H1 (cell line): ENCODE results near the gene EIF4A2. TPM values are rescaled to one million over a fixed set of nuclear protein-coding genes. Genes with fewer than 3 reads are reported as not detected.
A peak's percentile ranks its signal among the peaks of the same experiment; 100 is the strongest.

Experiments used
- CTCF ChIA-PET: fragments of 300-600 bp; sonication (Branson Sonifier 250); formaldehyde crosslinking; loops from one replicate; lab custom pipeline; 2021; ENCODE audit not compliant: partially characterized antibody; lab: Charles Lee
- POLR2A ChIA-PET: fragments of 300-600 bp; sonication (Branson Sonifier 250); formaldehyde crosslinking; loops from one replicate; lab custom pipeline; 2021; ENCODE audit warnings: inconsistent platforms; ENCODE audit not compliant: partially characterized antibody; lab: Charles Lee
- DNase-seq, 2 experiments: peaks; one replicate each; pipeline versions ENCODE4 v3.0.0 to v3.0.0-alpha.2; 2010 to 2022; ENCODE audit warnings: low spot score in 2 of 2, low read depth in 1 of 2, mixed read lengths in 1 of 2
- FAIRE-seq: peaks from 2 replicates; lab custom pipeline; 2011; peaks lifted over from hg19 to GRCh38; lab: Jason Lieb, UNC
- H2AFZ ChIP-seq: 2 replicates; pipeline ENCODE4 v1.8.1; 2012; ENCODE audit warnings: low read length, inconsistent platforms
- H2AK5ac ChIP-seq: 2 replicates; pipeline ENCODE4 v1.6.1; 2013; ENCODE audit warnings: low read depth, low read length
- H2BK120ac ChIP-seq: replicated peaks from 2 replicates; pipeline ENCODE3; 2013; ENCODE audit warnings: low read depth, low read length, inconsistent platforms
- H2BK12ac ChIP-seq: 2 replicates; pipeline ENCODE4 v1.6.1; 2013; ENCODE audit warnings: low read depth, low read length
- H2BK15ac ChIP-seq: 2 replicates; pipeline ENCODE4 v1.6.1; 2013; ENCODE audit warnings: low read length
- H2BK20ac ChIP-seq: 2 replicates; pipeline ENCODE4 v1.6.1; 2013; ENCODE audit warnings: low read length
- H2BK5ac ChIP-seq: 2 replicates; pipeline ENCODE4 v1.6.1; 2013; ENCODE audit warnings: low read depth, low read length
- H3K14ac ChIP-seq: 2 replicates; pipeline ENCODE4 v1.6.1; 2013; ENCODE audit warnings: inconsistent platforms; ENCODE audit not compliant: insufficient read length
- H3K18ac ChIP-seq: 2 replicates; pipeline ENCODE4 v1.6.1; 2013; ENCODE audit warnings: low read length; ENCODE audit errors: extremely low read depth
- H3K23ac ChIP-seq: 2 replicates; pipeline ENCODE4 v1.6.1; 2013; ENCODE audit warnings: inconsistent platforms; ENCODE audit not compliant: insufficient read length
- H3K23me2 ChIP-seq: 2 replicates; pipeline ENCODE4 v1.6.1; 2013; ENCODE audit warnings: low read depth, low read length
- H3K27ac ChIP-seq: 2 replicates; pipeline ENCODE4 v1.6.1; 2011; ENCODE audit warnings: low read depth, low read length, inconsistent platforms
- H3K27me3 ChIP-seq, 4 experiments: replicated peaks in 1 of 4; 1 replicate in 1 of 4; 2 replicates in 3 of 4; pipeline versions ENCODE4 v1.6.1 to v1.8.1; 2011 to 2013; ENCODE audit warnings: low read length in 3 of 4, mild to moderate bottlenecking in 3 of 4, inconsistent platforms in 2 of 4, mixed read lengths in 2 of 4, moderate library complexity in 1 of 4; ENCODE audit not compliant: control insufficient read depth in 3 of 4, insufficient read depth in 3 of 4; ENCODE audit errors: extremely low read depth in 1 of 4
- H3K36me3 ChIP-seq, 4 experiments: 2 replicates each; pipeline versions ENCODE4 v1.6.1 to v1.8.1; 2011 to 2013; ENCODE audit warnings: mild to moderate bottlenecking in 4 of 4, low read length in 3 of 4, moderate library complexity in 2 of 4, control low read depth in 1 of 4, inconsistent platforms in 1 of 4; ENCODE audit not compliant: insufficient read depth in 4 of 4, control insufficient read depth in 2 of 4
- H3K4ac ChIP-seq: replicated peaks from 2 replicates; pipeline ENCODE3; 2013; ENCODE audit warnings: low read length, low read depth, mixed read lengths, inconsistent platforms; ENCODE audit not compliant: insufficient read length
- H3K4me1 ChIP-seq, 4 experiments: replicated peaks in 1 of 4; 1 replicate in 1 of 4; 2 replicates in 3 of 4; pipeline versions ENCODE4 v1.6.1 to v1.8.1; 2011 to 2013; ENCODE audit warnings: low read length in 3 of 4, inconsistent platforms in 2 of 4, mixed read lengths in 1 of 4; ENCODE audit not compliant: insufficient read depth in 4 of 4, control insufficient read depth in 3 of 4
- H3K4me2 ChIP-seq, 2 experiments: 2 replicates each; pipeline versions ENCODE4 v1.6.1 to v1.8.1; 2011 to 2013; ENCODE audit warnings: low read depth in 2 of 2, low read length in 2 of 2, control low read depth in 1 of 2, inconsistent platforms in 1 of 2, mild to moderate bottlenecking in 1 of 2; ENCODE audit not compliant: insufficient read depth in 1 of 2
- H3K4me3 ChIP-seq, 4 experiments: fragments of 200-600, 300-600 bp in 1 of 4; sonication (generic), shearing (Covaris generic), sonication (Bioruptor Twin) in 1 of 4; 2 replicates each; pipeline versions ENCODE4 v1.5.1 to v1.8.1; 2011 to 2016; ENCODE audit warnings: low read length in 4 of 4, low read depth in 3 of 4, control low read depth in 2 of 4, inconsistent platforms in 2 of 4, mild to moderate bottlenecking in 2 of 4, mixed read lengths in 1 of 4, moderate library complexity in 1 of 4; ENCODE audit not compliant: insufficient read depth in 2 of 4; ENCODE audit errors: extremely low read depth in 1 of 4
- H3K56ac ChIP-seq: replicated peaks from 2 replicates; pipeline ENCODE3; 2013; ENCODE audit warnings: low read depth, mild to moderate bottlenecking, mixed read lengths, low read length, inconsistent platforms; ENCODE audit not compliant: insufficient read length
- H3K79me1 ChIP-seq: 2 replicates; pipeline ENCODE4 v1.6.1; 2013; ENCODE audit warnings: low read depth, low read length, control low read depth
- H3K79me2 ChIP-seq, 2 experiments: 2 replicates each; pipeline versions ENCODE4 v1.6.1 to v1.8.1; 2012 to 2013; ENCODE audit warnings: low read length in 2 of 2, mild to moderate bottlenecking in 2 of 2, inconsistent platforms in 1 of 2; ENCODE audit not compliant: insufficient read depth in 2 of 2, control insufficient read depth in 1 of 2
- H3K9ac ChIP-seq, 4 experiments: replicated peaks in 1 of 4; 1 replicate in 1 of 4; 2 replicates in 3 of 4; pipeline versions ENCODE4 v1.6.1 to v1.8.1; 2011 to 2013; ENCODE audit warnings: low read depth in 3 of 4, low read length in 3 of 4, control low read depth in 2 of 4, mild to moderate bottlenecking in 2 of 4, moderate library complexity in 2 of 4, inconsistent platforms in 1 of 4; ENCODE audit errors: extremely low read depth in 1 of 4
- H3K9me3 ChIP-seq, 2 experiments: 2 replicates each; pipeline versions ENCODE4 v1.6.1 to v1.8.1; 2012 to 2013; ENCODE audit warnings: mild to moderate bottlenecking in 2 of 2, moderate library complexity in 2 of 2, control low read depth in 1 of 2, inconsistent platforms in 1 of 2, low read depth in 1 of 2, low read length in 1 of 2, mixed read lengths in 1 of 2; ENCODE audit not compliant: insufficient read depth in 2 of 2
- H4K20me1 ChIP-seq, 2 experiments: replicated peaks in 1 of 2; 2 replicates each; pipeline versions ENCODE3 to v1.8.1; 2011 to 2013; ENCODE audit warnings: inconsistent platforms in 2 of 2, low read length in 2 of 2, mild to moderate bottlenecking in 1 of 2; ENCODE audit not compliant: insufficient read depth in 2 of 2, control insufficient read depth in 1 of 2
- H4K5ac ChIP-seq: 2 replicates; pipeline ENCODE4 v1.6.1; 2013; ENCODE audit warnings: low read length, low read depth, mixed read lengths, inconsistent platforms; ENCODE audit not compliant: insufficient read length
- H4K8ac ChIP-seq: 2 replicates; pipeline ENCODE4 v1.8.0; 2013; ENCODE audit warnings: mild to moderate bottlenecking, moderate library complexity, low read length, inconsistent platforms; ENCODE audit not compliant: insufficient read depth; ENCODE audit errors: extremely low read depth
- H4K91ac ChIP-seq: replicated peaks from 2 replicates; pipeline ENCODE3; 2013; ENCODE audit warnings: low read length, mixed read lengths, inconsistent platforms; ENCODE audit not compliant: insufficient read length
- BRCA1 ChIP-seq: IDR thresholded peaks from 2 replicates; pipeline ENCODE4 v1.6.1; 2012; ENCODE audit warnings: low read depth, low read length, improper control_type of control experiment
- CHD1 ChIP-seq: IDR thresholded peaks from 2 replicates; pipeline ENCODE4 v1.6.1; 2012; ENCODE audit warnings: low read depth, low read length, improper control_type of control experiment
- CHD2 ChIP-seq: IDR thresholded peaks from 2 replicates; pipeline ENCODE4 v1.6.1; 2012; ENCODE audit warnings: low read length, improper control_type of control experiment
- HDAC2 ChIP-seq, 2 experiments: fragments of 300-600 bp in 1 of 2; sonication (generic) in 1 of 2; IDR thresholded peaks; 2 replicates each; pipeline ENCODE4 v1.6.1; 2011 to 2012; ENCODE audit warnings: low read depth in 2 of 2, low read length in 2 of 2, mild to moderate bottlenecking in 2 of 2, moderate library complexity in 2 of 2, borderline replicate concordance in 1 of 2, inconsistent platforms in 1 of 2
- HDAC6 ChIP-seq: IDR thresholded peaks from one replicate; pipeline ENCODE4 v1.7.1; 2012; ENCODE audit warnings: low read depth, mild to moderate bottlenecking, inconsistent platforms, low read length, moderate library complexity
- MAX ChIP-seq: IDR thresholded peaks from 2 replicates; pipeline ENCODE4 v1.6.1; 2012; ENCODE audit warnings: inconsistent platforms
- NRF1 ChIP-seq: IDR thresholded peaks from 2 replicates; pipeline ENCODE4 v1.6.1; 2011; ENCODE audit warnings: mild to moderate bottlenecking, low read depth, low read length, improper control_type of control experiment
- SUZ12 ChIP-seq: fragments of 200-600 bp; sonication (generic); IDR thresholded peaks from 2 replicates; pipeline ENCODE4 v1.6.1; 2012; ENCODE audit warnings: mild to moderate bottlenecking, inconsistent platforms, low read length, moderate library complexity, mixed read lengths
- TAF7 ChIP-seq: optimal IDR thresholded peaks from 2 replicates; pipeline ENCODE3; 2011; ENCODE audit warnings: low read depth, mild to moderate bottlenecking, inconsistent platforms, low read length, moderate library complexity, borderline replicate concordance
- WGBS, 2 experiments: shearing (Covaris generic) in 1 of 2; methylation state at CpG; one replicate each; pipeline versions ENCODE4 v1.1.6 to v1.1.7; 2013 to 2015; ENCODE audit warnings: low lambda C conversion rate in 2 of 2, mixed read lengths in 2 of 2, inconsistent platforms in 1 of 2, low coverage in 1 of 2, missing lambda C conversion rate in 1 of 2; ENCODE audit not compliant: insufficient replicate concordance in 2 of 2, insufficient coverage in 1 of 2, insufficient read length in 1 of 2; ENCODE audit errors: extremely low coverage in 1 of 2, missing lambda C conversion rate in 1 of 2; 5-methylcytosine and 5-hydroxymethylcytosine counted together
- polyA plus RNA-seq, 7 experiments: library from polyadenylated mRNA; depleted of rRNA in 3 of 7; stranded (reverse) in 5 of 7; unstranded in 2 of 7; fragments of >200 nt in 5 of 7; fragments of 200-250 nt in 2 of 7; gene quantifications; 1 replicate in 5 of 7; 2 replicates in 1 of 7; 4 replicates in 1 of 7; pipeline versions ENCODE4 v1.2.1 to v1.2.3, GENCODE V29; 2011 to 2013; ENCODE audit warnings: missing spikeins in 2 of 7, mixed read lengths in 2 of 7
- total RNA-seq: library from RNA; stranded (reverse); fragmentation: NEBNext Ultra II Directional; extraction: Animal tissue kit (Norgen Biotek cat#: 25700); gene quantifications from 2 replicates; pipeline ENCODE4 v1.2.1, GENCODE V29; 2021

The EIF4A2 gene
- total and polyA plus RNA-seq, 2 of the 8 experiments (the other 6 are each of a cell fraction or from before 2014, with no cell fraction given), result 527 to 604 TPM

- Histone ChIP-seq H3K79me1 (no peaks in the 10 kb centered on the region), H4K91ac (no peak overlapping the region), H3K27me3 (peaks cover 0 to 3% (median 0%) of the 10 kb centered on the region in 4 experiments; a peak in 2 of 7 replicates), H3K4me1 (peaks cover 0 to 19% (median 5%) of the 10 kb centered on the region in 4 experiments; a peak in 6 of 7 replicates), H3K4ac (no peak overlapping the region), H3K18ac (peak overlapping the region; percentile 42), H2BK5ac (no peak overlapping the region; the same call in 1 of the 2 replicates), H2AK5ac (no peak overlapping the region; the same call in 1 of the 2 replicates), H2BK20ac (peak overlapping the region; percentile 94; the same call in 1 of the 2 replicates), H3K23ac (no peak overlapping the region), H3K27ac (no peak overlapping the region), H3K9me3 (no peaks in the 10 kb centered on the region), H4K5ac (no peak overlapping the region), H2BK12ac (peak overlapping the region; percentile 64; the same call in 1 of the 2 replicates), H3K79me2 (no peaks in the 10 kb centered on the region), H3K4me2 (peak overlapping the region in 1 of 2 experiments; percentile 12; a peak in 1 of 4 replicates), H3K23me2 (no peaks in the 10 kb centered on the region), H4K20me1 (no peaks in the 10 kb centered on the region), H3K9ac (no peak overlapping the region; a peak in 1 of 7 replicates), H2BK15ac (peak overlapping the region; percentile 77), H2AFZ (peak overlapping the region; percentile 37; the same call in 1 of the 2 replicates), H3K4me3 (no peak overlapping the region; a peak in 1 of 8 replicates)
- 80% methylated on average over 28 of the region's 28 CpGs; no CpG with 5 or more reads in 1 of the 2 experiments for WGBS, 2 experiments
- POLR2A ChIA-PET, result interaction anchor here (0.7 to 8.0 kb wide), 7 partner anchors 11 to 34 kb away, joined by 3 to 170 read pairs (median 4); partner anchors contain the start of genes EIF4A2 and RFC4
- DNase-seq, result no peak
- no peak for FAIRE-seq
- TF ChIP-seq SUZ12 (no peak), HDAC2 (IDR thresholded peaks at IDR 0.05; ENCODE audit: borderline replicate concordance in 1 of 2, low read depth in 2 of 2, low read length in 2 of 2) (no peak), MAX (peak; percentile 68), HDAC6 (no peak), NRF1 (no peak), CHD1 (no peak), TAF7 (no peak), BRCA1 (no peak), CHD2 (no peak)
- TF ChIP-seq, all 59 proteins: peak for 1
- Histone ChIP-seq H4K8ac (0 out of 2 replicates have a peak overlapping the region, but pooled peaks have one; percentile 88), H2BK120ac (no peak overlapping the region), H3K14ac (no peak overlapping the region), H3K56ac (no peak overlapping the region), H3K36me3 (no peaks in the 10 kb centered on the region)
- CTCF ChIA-PET, result interaction anchor here (0.7 to 10.6 kb wide), 4 partner anchors 9 to 157 kb away, joined by 3 to 81 read pairs (median 6); no protein-coding TSS in a partner anchor
These were observed 10.5 kb upstream of the EIF4A2 start for GRCh38 chr3:186772701-186773417.
